ENCODE results near the gene PRR23B.
"Not testable (repeated sequence)": the region's sequence is repeated elsewhere in the genome, so short reads cannot be mapped to it uniquely, and the experiment has no call there.

PRR23B gene

DNA sequence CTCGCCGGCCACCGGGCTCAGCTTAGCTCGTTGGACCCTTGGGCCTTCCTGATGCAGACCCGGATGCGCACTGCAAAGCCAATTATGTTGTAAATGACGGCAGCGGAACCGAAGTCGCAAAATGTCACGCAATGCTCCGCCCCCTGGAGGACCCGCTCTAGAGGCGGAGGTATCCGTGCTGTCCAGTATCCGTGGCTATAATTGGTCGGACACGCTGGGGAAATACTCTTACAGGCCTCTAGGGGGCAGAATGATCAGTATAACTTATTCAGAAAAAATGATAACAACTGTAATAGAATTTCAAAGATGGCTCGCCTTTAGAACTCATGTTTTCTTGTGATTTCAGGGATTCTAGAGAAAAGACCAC, at the start of gene PRR23B:
PRR23B (minus strand) TSS at position 59 of the 367 bp plus-strand sequence. CDS start 265 bp downstream, outside the sequence.
- DNase-seq: peak; percentile 13

DNA sequence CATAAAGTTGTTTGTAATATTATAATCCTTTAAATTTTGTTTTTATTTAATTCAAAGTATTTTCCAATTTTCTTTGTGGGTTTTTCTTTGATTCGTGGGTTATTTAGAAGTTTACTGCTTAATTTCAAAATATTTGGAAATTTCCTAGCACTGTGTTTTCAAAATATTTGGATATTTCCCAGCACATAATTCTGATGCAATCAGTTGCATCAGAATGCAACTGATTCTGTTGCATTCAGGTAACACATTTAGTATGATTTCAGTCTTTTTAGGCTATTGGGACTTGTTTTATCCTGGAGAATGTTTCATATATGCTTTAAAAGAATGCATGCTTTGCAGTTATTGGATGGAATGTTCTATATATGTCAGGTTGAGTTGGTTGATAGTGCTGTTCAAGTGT, 42.2 kb upstream of the PRR23B start:
- no peak for DNase-seq

DNA sequence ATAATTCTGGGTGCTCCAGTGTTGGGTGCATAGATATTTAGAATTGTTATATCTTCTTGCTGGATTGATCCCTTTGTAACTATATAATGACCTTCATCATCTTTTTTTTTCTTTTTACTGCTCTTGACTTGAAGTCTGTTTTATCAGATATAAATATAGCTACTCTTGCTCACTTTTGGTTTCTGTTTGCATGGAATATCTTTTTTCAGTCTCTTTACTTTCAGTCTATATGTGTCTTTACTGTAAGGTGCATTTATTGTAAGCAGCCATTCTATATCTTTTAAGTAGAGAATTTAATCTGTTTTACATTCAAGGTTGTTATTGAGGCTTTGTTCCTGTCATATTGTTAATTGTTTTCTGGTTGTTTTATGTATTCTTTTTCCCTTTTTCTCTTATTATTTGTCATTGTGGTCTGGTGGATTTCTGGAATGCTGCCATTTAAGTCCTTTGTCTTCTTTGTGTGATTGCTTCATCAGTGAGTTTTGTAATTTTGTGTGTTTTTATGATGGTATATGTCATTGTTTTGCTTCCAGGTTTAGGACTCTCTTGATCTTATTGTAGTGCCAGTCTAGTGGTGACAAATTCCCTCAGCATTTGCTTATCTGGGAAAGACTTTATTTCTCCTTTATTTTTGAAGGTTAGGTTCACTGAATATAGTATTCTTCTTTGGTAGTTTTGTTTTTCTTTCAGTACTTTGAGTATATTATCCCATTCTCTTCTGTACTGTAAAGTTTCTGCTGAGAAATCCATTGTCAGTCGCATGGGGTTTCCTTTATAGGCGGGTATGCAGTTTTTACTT, 32.3 kb upstream of the PRR23B start:
- no peak for DNase-seq

DNA sequence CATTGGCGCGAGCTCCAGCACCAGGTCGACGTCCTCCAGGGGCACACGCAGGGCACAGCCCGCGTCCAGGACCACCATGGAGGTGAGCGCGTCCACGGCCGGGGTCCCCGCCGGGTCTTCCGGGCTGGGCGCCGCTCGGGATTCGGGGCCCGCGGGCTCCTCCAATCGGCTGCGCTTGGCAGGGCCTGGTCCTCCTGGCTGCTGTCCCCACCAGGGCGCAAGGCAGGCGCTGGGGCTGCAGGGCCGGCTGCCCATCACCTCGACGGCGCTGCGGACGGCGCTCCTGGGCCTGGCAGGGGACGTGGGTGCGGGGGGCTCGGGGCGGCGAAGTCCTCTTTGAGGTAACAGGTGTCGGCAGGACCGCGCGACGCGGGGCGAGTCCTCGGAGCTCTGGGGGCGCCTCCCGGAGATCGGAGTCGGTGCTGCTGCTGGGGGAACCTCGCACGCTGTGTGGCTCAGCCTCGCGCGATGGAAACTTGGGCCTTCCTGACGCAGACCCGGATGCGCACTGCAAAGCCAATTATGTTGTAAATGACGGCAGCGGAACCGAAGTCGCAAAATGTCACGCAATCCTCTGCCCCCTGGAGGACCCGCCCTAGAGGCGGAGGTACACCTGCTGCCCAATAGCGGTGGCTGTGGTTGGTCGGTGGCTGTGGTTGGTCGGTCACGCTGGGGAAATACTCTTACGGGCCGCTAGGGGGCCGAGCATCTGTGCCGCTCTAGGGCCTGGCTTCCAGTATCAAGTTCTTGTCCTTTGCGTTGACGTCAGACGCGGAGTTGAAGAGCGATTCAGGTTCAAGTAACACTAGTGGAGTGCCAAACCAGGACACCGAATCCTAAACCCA, 23.9 kb upstream of the PRR23B start, which contains the start of gene PRR23C:
PRR23C (minus strand) TSS at position 527 of the 845 bp plus-strand sequence; CDS start at position 255, 272 bp downstream.
- DNase-seq: no peak

DNA sequence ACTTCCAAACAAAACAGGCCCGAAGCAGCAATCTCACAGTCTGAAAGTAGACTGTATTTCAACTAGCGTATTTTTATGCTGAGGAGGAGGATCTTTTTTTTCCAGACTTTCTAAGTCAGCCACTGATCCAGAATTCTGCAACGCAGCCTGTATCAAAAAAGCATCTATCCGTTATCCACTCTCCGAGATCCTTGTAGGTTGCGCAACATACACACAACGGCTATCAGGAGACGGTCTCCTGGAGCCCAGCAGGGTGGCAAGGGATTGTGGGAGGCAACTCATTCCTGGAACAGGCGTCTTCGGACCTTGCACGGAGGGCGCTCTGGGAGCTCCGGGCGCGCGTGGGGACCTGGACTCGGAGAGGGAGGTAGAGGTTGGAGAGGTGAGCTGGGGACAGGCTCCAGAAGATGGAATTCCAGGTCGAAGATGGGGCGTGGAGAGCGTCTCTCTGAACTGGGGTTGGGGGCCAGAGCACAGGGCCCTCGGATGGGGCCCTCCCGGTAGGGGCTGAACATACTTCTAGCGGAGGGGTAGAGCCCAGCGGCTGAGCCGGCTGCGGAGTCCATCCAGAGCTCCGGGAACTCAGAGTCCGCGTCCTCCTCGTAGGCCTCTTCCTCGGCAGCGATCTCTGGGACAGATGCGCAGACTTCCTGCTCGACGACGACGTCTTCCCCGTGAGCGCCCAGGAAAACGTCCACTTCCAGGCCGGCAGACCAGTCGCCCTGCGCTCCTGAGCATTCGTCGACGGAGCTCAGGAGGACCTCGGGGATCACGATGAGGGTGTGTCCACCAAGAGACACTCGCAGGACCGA, 23.0 kb upstream of the PRR23B start:
- no peak for DNase-seq

DNA sequence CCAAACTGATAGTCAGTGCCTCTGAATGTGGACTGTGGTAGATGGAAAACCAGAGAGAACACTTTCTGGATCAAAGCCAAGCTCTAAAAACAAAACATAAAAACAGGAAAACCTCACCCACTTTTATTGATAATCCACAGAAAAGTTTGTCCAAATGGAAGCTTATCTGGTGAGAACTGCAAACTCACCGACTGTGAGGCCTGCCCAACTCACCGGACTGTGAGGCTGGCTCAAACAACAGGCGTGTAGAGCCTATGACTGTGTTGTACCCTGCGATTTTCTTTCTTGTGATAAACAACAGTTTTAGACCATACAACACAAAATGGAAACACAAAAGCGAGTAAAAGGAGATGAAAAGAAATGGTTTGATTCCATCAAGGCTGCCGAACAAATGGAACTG, 16.8 kb upstream of the PRR23B start:
- DNase-seq: no peak

DNA sequence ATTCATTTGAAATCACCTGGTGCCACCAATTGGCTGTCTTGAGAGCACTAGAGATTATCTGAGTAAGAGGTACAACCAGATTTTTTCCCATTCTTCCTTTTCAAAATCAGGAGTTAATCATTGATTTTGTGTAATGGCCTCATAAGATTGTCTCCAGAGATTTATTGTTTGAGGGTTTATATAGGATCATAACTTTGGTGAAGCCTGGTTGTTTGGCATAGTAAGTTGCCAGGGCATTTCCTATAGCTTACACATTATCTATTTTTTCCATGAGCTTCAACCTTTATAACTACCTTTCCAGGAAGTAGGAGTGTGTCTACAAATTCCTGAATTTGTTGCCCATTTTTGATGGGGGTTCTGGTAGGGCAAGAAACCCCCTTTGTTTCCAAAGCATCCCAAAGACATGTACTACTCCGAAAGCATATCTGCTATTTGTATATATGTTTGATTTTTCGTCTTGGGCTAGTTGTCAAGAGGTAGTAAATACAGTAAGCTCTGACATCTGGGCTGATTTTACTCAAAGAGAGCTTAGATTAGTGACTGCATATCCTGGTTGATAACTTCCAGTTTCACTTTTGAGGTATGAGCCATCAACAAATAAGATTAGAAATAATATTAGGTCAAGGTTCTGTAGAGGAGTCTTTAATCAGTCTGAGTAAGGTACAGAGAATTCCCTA, 11.7 kb upstream of the PRR23B start:
- no peak for DNase-seq

DNA sequence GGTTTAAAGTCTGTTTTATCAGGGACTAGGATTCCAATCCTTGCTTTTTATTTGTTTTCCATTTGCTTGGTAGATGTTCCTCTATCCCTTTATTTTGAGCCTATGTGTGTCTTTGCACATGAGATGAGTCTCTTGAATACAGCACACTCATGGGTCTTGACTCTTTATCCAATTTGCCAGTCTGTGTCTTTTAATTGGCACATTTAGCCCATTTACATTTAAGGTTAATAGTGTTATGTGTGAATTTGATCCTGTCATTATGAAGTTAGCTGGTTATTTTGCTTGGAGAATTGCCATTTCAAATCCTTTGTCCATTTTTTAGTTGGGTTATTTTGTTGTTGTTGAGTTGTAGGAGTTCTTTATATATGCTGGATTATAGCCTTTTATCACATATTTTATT, 9.8 kb upstream of the PRR23B start:
- DNase-seq: not testable (repeated sequence)

DNA sequence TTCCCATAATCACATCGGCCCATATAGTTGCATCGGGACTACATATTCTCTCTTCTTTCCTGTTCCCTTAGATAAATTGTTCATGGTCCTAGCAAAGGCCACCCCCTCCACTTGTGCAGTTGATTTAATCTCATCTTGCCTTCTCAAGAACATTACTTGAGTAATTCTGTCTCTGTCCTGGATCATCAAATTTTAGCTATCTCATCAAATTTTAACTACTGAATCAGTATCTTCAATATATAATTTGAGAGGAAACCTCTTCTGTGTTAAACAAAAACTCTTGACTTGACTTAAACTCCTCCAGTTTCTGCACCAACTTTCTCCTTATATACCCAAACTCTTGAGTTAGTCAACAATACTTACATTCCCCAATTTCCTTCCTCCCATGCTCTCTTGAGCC, 4.2 kb upstream of the PRR23B start:
- no peak for DNase-seq

DNA sequence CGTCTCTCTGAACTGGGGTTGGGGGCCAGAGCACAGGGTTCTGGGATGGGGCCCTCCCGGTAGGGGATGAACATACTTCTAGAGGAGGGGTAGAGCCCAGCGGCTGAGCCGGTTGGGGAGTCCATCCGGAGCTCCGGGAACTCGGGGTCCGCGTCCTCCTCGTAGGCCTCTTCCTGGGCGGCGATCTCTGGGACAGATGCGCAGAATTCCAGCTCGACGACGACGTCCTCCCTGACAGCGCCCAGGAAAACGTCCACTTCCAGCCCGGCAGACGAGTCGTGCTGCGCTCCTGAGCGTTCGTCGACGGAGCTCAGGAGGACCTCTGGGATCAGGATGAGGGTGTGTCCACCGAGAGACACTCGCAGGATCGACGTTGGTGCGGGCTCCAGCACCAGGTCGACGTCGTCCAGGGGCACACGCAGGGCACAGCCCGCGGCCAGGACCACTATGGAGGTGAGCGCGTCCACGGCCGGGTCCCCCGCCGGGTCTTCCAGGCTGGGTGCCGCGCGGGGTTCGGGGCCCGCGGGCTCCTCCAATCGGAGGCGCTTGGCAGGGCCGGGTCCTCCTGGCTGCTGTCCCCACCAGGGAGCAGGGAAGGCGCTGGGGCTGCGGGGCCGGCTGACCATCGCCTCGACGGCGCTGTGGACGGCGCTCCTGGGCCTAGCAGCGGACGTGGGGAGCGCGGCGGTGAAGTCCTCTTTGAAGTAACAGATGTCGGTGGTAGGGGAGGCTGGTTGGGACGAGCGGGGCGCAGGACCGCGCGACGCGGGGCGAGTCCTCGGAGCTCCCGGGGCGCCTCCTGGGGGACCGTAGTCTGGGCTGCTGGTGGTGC, 474 bp downstream of the PRR23B start:
- DNase-seq: no peak

DNA sequence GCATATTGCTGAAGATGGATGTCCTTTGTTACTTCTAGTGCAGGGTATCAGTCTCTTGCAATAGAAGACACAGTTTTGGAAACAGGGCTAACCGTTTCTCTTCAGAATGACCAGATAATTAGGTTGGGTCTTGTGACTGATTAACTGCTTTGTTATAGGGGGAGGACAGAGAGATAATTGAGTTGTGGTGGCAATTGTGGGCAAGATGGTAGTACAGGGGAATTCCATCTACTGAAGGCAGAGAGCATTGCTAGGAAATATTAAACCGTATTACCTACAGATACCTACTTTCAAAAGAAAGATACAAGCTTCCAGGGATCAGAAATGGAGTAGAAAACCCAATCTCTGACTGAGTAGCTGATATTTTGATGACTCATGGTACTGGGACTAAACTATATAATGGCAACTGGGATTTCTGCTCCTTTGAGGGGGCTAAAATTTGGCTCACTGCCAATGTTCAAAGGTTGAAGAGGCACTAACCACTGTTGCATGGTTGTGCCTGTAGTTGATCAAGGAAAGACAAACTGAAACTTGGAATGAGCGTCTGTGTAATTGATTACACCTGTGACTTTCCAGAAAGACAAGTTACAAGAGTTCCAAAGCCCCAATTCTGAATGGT, 4.2 kb downstream of the PRR23B start:
- peak; percentile 7 for DNase-seq

DNA sequence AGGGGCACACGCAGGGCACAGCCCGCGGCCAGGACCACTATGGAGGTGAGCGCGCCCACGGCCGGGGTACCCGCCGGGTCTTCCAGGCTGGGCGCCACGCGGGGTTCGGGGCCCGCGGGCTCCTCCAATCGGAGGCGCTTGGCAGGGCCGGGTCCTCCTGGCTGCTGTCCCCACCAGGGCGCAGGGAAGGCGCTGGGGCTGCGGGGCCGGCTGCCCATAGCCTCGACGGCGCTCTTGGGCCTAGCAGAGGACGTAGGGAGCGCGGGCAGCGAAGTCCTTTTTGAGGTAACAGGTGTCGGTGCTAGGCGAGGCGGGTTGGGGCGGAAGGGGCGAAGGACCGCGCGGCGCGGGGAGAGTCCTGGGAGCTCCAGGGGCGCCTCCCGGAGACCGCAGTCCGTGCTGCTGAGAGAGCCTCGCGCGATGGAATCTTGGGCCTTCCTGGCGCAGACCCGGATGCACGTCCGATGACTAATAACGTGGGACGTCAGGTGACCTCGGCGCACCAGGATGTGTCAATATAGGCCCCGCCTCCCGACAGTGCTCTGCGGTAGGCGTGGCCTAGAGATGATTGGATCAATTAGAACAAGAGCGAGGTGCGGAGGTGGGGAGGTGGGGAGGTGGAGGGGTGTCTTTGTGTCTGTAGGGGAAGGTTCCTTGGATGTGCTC, 14.5 kb downstream of the PRR23B start, which contains the start of gene PRR23A:
PRR23A (minus strand) TSS at position 218 of the 666 bp plus-strand sequence; CDS start at position 218, 0 bp downstream.
- DNase-seq: no peak

DNA sequence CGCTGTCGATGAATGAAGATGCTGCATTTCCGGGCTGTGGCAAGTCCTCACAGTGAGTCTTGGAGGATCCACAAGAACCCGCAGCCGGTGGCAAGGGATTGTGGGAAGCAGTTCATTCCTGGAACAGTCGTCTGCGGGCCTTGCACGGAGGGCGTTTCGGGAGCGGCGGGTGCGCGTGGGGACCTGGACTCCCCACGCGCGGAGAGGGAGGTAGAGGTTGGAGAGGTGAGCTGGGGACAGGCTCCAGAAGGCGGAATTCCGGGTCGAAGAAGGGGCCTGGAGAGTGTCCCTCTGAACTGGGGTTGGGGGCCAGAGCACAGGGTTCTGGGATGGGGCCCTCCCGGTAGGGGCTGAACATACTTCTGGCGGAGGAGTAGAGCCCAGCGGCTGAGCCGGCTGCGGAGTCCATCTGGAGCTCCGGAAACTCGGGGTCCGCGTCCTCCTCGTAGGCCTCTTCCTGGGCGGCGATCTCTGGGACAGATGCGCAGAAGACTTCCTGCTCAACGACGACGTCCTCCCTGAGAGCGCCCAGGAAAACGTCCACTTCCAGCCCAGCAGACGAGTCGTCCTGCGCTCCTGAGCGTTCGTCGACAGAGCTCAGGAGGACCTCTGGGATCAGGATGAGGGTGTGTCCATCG, 15.3 kb downstream of the PRR23B start:
- DNase-seq: no peak

DNA sequence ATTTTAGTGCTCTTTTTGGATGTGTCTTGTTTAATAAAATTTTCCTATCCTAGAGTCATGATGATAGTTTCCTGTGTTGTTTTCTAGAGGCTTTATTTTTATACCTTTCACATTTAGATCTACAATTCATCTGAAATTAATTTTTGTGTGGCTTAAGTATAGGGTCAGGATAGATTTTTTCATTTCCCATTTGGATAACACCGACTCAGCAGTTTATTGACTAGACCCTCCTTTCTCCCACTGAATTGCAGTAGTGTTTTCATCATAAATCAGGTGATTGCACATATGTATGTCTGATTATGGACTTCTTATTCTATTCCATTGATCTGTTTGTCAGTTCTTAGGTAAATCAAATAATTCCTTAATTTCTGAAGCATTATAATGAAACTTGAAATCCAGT, 25.0 kb downstream of the PRR23B start:
- no peak for DNase-seq

DNA sequence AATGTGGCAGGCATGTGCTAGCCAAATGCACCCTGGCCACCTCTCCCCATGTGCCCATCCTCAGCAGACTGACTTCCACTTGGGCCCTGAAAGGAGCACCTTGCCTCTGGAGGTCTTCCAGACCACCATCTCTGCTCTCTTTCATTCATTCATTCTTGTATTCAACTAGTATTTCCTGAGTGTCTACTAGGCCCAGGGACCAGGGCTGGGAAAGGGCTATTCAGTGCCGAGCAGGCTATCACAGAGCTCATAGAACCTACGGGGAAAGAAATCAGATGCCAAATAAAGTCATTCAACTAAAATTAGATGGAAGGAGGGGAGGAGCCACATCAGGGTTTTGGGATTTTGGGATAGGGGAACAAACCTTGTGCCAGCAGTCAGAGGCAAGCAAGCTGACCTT, 33.5 kb downstream of the PRR23B start:
- DNase-seq: no peak

DNA sequence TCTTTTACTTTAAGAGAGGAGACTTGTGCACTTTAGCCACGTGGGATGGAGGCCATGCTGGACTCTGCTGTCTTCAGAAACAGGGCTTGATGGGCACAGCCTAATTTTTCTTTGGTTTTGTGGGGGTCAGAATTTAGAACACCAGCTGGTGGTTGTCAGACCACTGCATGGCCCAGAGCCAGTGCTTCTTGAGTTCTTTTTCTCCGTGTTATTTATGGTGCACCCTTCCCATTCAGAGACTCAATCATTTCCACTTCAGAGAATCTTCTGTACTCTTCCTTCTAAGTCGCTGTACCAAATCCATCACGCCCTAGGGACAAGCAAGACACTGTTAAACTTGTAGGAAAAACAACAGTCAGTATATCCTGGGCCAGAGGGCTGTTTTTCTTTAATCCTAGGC, 34.8 kb downstream of the PRR23B start:
- no peak for DNase-seq

DNA sequence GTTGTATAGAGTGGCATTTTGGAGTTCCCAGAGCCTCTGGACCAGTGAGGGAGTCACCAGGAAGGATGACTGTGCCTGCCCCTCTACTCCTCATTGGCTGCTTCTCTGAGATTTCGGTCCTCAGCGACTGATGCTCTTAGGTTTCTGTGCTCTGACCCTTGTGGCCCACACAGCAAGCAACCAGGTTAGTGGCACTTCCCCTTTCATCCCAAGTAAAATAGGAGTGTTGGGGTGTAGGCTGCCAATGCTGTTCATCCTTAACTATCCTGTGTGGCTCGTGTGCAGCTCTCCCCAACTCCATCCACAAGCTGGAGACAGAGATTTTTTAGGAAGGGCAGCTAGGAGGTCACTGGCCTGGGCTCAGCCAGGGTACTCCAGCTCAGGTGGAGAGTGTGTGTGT, 35.9 kb downstream of the PRR23B start:
- DNase-seq: no peak

DNA sequence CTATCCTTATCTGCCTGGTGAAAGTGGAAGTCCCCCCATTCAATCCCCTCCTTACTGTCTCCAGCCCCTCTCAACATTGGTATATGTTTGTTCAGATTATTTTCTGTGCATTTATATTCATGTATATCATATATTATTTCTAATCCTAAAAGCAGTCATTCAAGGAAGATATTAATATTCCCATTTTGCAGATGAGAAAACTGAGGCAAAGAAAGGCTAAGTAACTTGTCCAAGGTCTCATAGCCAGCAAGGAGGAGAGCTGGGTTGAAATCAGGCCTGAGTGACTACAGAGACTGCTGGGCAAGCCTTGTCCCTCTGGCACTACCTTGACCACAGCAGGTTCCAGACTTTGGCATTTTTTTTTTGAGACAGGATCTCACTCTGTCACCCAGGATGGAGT, 44.7 kb downstream of the PRR23B start:
- DNase-seq: no peak

DNA sequence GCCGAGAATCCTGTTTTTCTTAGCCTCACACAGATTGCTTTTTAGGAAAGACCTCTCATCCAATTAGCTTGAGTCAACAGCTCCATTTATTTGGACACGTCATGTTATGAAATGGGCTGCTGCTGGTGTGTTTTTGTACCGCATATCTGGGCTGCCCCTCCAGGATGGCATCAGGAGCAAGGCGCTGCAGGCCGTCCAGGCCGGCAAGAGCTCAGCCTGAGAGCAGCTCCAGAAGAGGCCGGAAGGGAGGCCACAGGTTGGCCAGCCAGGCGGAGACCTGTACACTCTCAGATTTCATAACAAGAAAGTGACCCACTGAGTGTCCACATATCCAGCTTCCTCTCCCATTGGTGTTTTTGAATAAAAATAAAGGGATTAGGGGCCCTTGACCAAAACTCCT, 45.4 kb downstream of the PRR23B start:
- DNase-seq: no peak

DNA sequence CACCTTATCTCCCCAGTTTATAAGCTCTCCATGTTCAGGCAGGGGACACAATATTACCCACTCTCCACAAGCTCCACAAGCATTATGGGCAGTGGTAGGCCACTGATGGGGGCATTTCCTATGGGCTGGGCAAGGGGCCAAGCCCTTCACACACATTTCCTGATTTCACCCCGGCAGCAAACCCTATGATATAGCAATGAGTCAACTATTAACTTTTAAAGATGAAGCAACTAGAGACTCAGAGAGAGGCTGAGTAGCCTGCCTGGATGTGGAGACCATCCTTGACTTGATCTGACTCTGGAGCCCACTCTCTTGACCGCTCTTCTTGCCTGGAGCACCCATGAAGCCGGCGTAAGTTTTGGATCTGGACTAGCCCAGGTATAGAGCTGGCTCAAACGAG, 46.3 kb downstream of the PRR23B start:
- no peak for DNase-seq
